HepG2 (cell line): ENCODE measurements around the gene SWSAP1. TPM values are rescaled to one million over a fixed set of nuclear protein-coding genes. Genes with fewer than 3 reads are reported as not detected.

Experiments
- ADNP ChIP-seq: sonication (generic); formaldehyde crosslinking; IDR thresholded peaks from 2 replicates; pipeline ENCODE4 v1.4.0; 2020; ENCODE audit warnings: missing genetic modification reagents
- FLYWCH1 ChIP-seq: sonication (generic); formaldehyde crosslinking; IDR thresholded peaks from 2 replicates; pipeline ENCODE4 v1.8.1; 2023; ENCODE audit warnings: mild to moderate bottlenecking, missing genetic modification reagents
- HDAC1 ChIP-seq: sonication (generic); formaldehyde crosslinking; IDR thresholded peaks from 2 replicates; pipeline ENCODE4 v1.5.1; 2020; ENCODE audit warnings: mild to moderate bottlenecking, missing genetic modification reagents
- MAFK ChIP-seq, 2 experiments: IDR thresholded peaks in 1 of 2; conservative IDR thresholded peaks in 1 of 2; 2 replicates each; pipeline ENCODE4 v1.6.1; 2011; ENCODE audit warnings: improper control_type of control experiment in 2 of 2, low read length in 2 of 2
- MZF1 ChIP-seq: sonication (generic); formaldehyde crosslinking; IDR thresholded peaks from 2 replicates; pipeline ENCODE4 v1.8.1; 2023; ENCODE audit warnings: mild to moderate bottlenecking, missing genetic modification reagents, borderline replicate concordance
- NCOA1 ChIP-seq: sonication (generic); formaldehyde crosslinking; IDR thresholded peaks from 2 replicates; pipeline ENCODE4 v1.9.0; 2021; ENCODE audit warnings: missing genetic modification reagents
- NFKBIZ ChIP-seq: IDR thresholded peaks from 2 replicates; pipeline ENCODE4 v1.6.1; 2018; ENCODE audit warnings: missing genetic modification reagents, missing compliant biosample characterization
- ONECUT2 ChIP-seq: sonication (generic); formaldehyde crosslinking; IDR thresholded peaks from 2 replicates; pipeline ENCODE4 v1.4.0; 2020; ENCODE audit warnings: missing genetic modification reagents
- PHB2 ChIP-seq: fragments of 450-650 bp; IDR thresholded peaks from 2 replicates; pipeline ENCODE4 v1.6.1; 2018; ENCODE audit not compliant: partially characterized antibody
- POLR2AphosphoS5 ChIP-seq: IDR thresholded peaks from 2 replicates; pipeline ENCODE4 v1.6.1; 2012; ENCODE audit warnings: low read depth, low read length
- RFX3 ChIP-seq: IDR thresholded peaks from 2 replicates; pipeline ENCODE4 v1.6.1; 2016; ENCODE audit warnings: missing biosample characterization, missing genetic modification reagents
- RFX5 ChIP-seq: IDR thresholded peaks from 2 replicates; pipeline ENCODE4 v1.6.1; 2011; ENCODE audit warnings: low read depth, low read length, improper control_type of control experiment
- SCMH1 ChIP-seq: sonication (generic); formaldehyde crosslinking; IDR thresholded peaks from 2 replicates; pipeline ENCODE4 v1.9.0; 2021; ENCODE audit warnings: missing genetic modification reagents, mild to moderate bottlenecking, borderline replicate concordance
- SKIL ChIP-seq: sonication (generic); formaldehyde crosslinking; IDR thresholded peaks from 2 replicates; pipeline ENCODE4 v1.8.0; 2022; ENCODE audit warnings: missing genetic modification reagents, mild to moderate bottlenecking, moderate library complexity, borderline replicate concordance
- THAP11 ChIP-seq: IDR thresholded peaks from 2 replicates; pipeline ENCODE4 v1.6.1; 2016; ENCODE audit warnings: missing biosample characterization, missing genetic modification reagents
- ZNF20 ChIP-seq: sonication (generic); formaldehyde crosslinking; IDR thresholded peaks from 2 replicates; pipeline ENCODE4 v1.4.0; 2020; ENCODE audit warnings: mild to moderate bottlenecking, moderate library complexity, missing genetic modification reagents
- ZNF430 ChIP-seq: sonication (generic); formaldehyde crosslinking; IDR thresholded peaks from 2 replicates; pipeline ENCODE4 v1.9.0; 2021; ENCODE audit warnings: mild to moderate bottlenecking, missing genetic modification reagents
- ZNF446 ChIP-seq: sonication (generic); formaldehyde crosslinking; IDR thresholded peaks from 2 replicates; pipeline ENCODE4 v1.5.0; 2020; ENCODE audit warnings: mild to moderate bottlenecking, missing genetic modification reagents
- ZNF550 ChIP-seq: sonication (generic); formaldehyde crosslinking; IDR thresholded peaks from 2 replicates; pipeline ENCODE4 v1.4.0; 2020; ENCODE audit warnings: mild to moderate bottlenecking, missing genetic modification reagents, borderline replicate concordance
- ZNF562 ChIP-seq: sonication (generic); formaldehyde crosslinking; IDR thresholded peaks from 2 replicates; pipeline ENCODE4 v1.8.0; 2022; ENCODE audit warnings: missing genetic modification reagents, borderline replicate concordance
- ZNF660 ChIP-seq: sonication (generic); formaldehyde crosslinking; IDR thresholded peaks from 2 replicates; pipeline ENCODE4 v1.5.1; 2020; ENCODE audit warnings: mild to moderate bottlenecking, low read depth, missing genetic modification reagents, borderline replicate concordance
- ZNF768 ChIP-seq: sonication (generic); formaldehyde crosslinking; IDR thresholded peaks from 2 replicates; pipeline ENCODE4 v1.4.0; 2020; ENCODE audit warnings: missing genetic modification reagents
- ZNF782 ChIP-seq: sonication (generic); formaldehyde crosslinking; IDR thresholded peaks from 2 replicates; pipeline ENCODE4 v1.4.0; 2020; ENCODE audit warnings: missing genetic modification reagents, mild to moderate bottlenecking, borderline replicate concordance
- ZNF784 ChIP-seq: sonication (generic); formaldehyde crosslinking; IDR thresholded peaks from 2 replicates; pipeline ENCODE4 v1.5.1; 2020; ENCODE audit warnings: missing genetic modification reagents, mild to moderate bottlenecking, borderline replicate concordance
- ZNF83 ChIP-seq: sonication (generic); formaldehyde crosslinking; IDR thresholded peaks from 2 replicates; pipeline ENCODE4 v1.4.0; 2020; ENCODE audit warnings: missing genetic modification reagents, mild to moderate bottlenecking, borderline replicate concordance
- ZSCAN12 ChIP-seq: sonication (generic); formaldehyde crosslinking; IDR thresholded peaks from 2 replicates; pipeline ENCODE4 v1.9.0; 2021; ENCODE audit warnings: mild to moderate bottlenecking, missing genetic modification reagents
- polyA plus RNA-seq, 8 experiments: library from polyadenylated mRNA; depleted of rRNA in 3 of 8; stranded (reverse) in 7 of 8; unstranded in 1 of 8; fragments of >200 nt; fragmentation: Illumina TruSeq in 4 of 8; extraction: Trizol in 4 of 8; gene quantifications; 2 replicates each; pipeline versions ENCODE4 v1.2.1 to v1.2.3, GENCODE V29; 2011 to 2016; ENCODE audit warnings: low read depth in 4 of 8, missing spikeins in 1 of 8, mixed read lengths in 1 of 8; ENCODE audit not compliant: insufficient read depth in 1 of 8
- total RNA-seq, 5 experiments: library from RNA; depleted of rRNA; stranded (reverse); fragments of >200 nt; fragmentation: Illumina TruSeq; extraction: Trizol; gene quantifications; 2 replicates each; pipeline ENCODE4 v1.2.3, GENCODE V29; 2016; ENCODE audit warnings: low read depth in 1 of 5

Gene SWSAP1
- total and polyA plus RNA-seq, 2 of the 13 experiments (the other 11 are each of a cell fraction or from before 2014, with no cell fraction given): 2.7 to 3.3 TPM

- TF ChIP-seq ZNF550 (CRISPR knock-in tag) (peak; percentile 85; the same call in 1 of the 2 replicates), RFX5 (peak; percentile 39), THAP11 (peak; percentile 82), ZSCAN12 (CRISPR knock-in tag) (no peak), PHB2 (no peak), ZNF20 (CRISPR knock-in tag) (no peak), ADNP (no peak), ZNF430 (CRISPR knock-in tag) (no peak), ZNF562 (CRISPR knock-in tag) (no peak), ZNF83 (no peak), SKIL (CRISPR knock-in tag) (no peak), ONECUT2 (CRISPR knock-in tag) (no peak), HDAC1 (CRISPR knock-in tag) (peak; percentile 70), ZNF768 (CRISPR knock-in tag) (peak; percentile 95), NCOA1 (CRISPR knock-in tag) (no peak), POLR2AphosphoS5 (peak; percentile 75), RFX3 (no peak), FLYWCH1 (CRISPR knock-in tag) (0 out of 2 replicates have a peak, but pooled peaks have one; percentile 82), MAFK (conservative IDR thresholded peaks at IDR 0.05 in 1 of 2, IDR thresholded peaks at IDR 0.05 in 1 of 2; ENCODE audit: low read length in 2 of 2) (no peak), ZNF782 (CRISPR knock-in tag) (peak; percentile 79; the same call in 1 of the 2 replicates), SCMH1 (CRISPR knock-in tag) (no peak), ZNF784 (peak; percentile 65; the same call in 1 of the 2 replicates), NFKBIZ (no peak), ZNF446 (CRISPR knock-in tag) (no peak), MZF1 (CRISPR knock-in tag) (no peak), ZNF660 (CRISPR knock-in tag) (no peak)
Observed at GRCh38 chr19:11380653-11381537, 6.4 kb downstream of the SWSAP1 start (continued).
